Tongue (tissue), 2 donors: ENCODE measurements around the gene TEX11. TPM values are rescaled to one million over a fixed set of nuclear protein-coding genes. Genes with fewer than 3 reads are reported as not detected.
"Not testable (repeated sequence)": the region's sequence is repeated elsewhere in the genome, so short reads cannot be mapped to it uniquely, and the experiment has no call there.

ENCODE experiments used
- DNase-seq: peaks from one replicate; pipeline ENCODE4 v3.0.0-alpha.2; 2015
- total RNA-seq: library from RNA; depleted of rRNA; stranded (reverse); fragments of >200 nt; gene quantifications from one replicate; pipeline ENCODE4 v1.2.3, GENCODE V29; 2014

TEX11 gene
- total RNA-seq, 1 donor from 2014 or later, result not detected

DNA sequence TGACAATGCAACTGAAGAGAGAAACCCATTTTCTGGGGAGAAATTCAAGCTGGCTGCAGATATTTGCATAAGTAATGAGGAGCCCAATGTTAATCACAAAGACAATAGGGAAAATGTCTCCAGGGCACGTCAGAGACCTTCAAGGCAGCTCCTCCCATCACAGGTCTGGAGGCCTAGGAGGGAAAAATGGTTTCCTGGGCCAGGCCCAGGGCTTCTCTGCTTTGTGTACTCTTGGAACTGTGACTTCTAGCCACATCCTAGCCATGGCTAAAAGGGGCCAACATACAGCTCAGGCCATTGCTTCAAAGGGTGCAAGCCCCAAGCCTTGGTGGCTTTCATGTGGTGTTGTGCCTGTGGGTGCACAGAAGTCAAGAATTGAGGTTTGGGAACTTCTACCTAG lies 321.4 kb downstream of the TEX11 start:
- DNase-seq, result not testable (repeated sequence)

DNA sequence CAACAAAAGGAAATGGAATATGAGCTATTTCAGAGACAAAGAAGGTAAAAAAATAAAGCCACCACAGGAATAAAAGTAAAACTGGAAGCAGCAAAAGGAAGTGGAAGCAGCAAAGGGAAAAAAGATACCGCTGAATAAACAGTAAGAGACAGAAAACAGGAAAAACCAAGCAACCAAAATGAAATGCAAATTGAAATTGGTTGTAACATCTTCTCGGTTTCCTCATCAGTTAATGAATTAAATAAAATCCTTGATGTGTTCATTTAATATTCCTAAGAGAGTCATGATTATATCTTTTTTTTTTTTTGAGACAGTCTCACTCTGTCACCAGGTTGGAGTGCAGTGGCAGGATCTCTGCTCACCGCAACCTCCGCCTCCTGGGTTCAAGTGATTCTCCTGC lies 331.1 kb downstream of the TEX11 start:
- DNase-seq, result no peak

DNA sequence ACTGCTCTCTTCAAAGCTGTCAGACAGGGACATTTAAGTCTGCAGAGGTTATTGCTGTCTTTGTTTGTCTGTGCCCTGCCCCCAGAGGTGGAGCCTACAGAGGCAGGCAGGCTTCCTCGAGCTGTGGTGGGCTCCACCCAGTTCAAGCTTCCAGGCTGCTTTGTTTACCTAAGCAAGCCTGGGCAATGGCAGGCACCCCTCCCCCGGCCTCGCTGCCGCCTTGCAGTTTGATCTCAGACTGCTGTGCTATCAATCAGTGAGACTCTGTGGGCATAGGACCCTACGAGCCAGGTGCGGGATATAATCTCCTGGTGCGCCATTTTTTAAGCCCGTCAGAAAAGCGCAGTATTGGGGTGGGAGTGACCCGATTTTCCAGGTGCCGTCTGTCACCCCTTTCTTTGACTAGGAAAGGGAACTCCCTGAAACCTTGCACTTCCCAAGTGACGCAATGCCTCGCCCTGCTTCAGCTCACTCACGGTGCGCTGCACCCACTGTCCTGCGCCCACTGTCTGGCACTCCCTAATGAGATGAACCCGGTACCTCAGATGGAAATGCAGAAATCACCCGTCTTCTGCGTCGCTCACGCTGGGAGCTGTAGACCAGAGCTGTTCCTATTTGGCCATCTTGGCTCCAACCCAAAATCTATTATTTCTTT lies 338.5 kb downstream of the TEX11 start:
- not testable (repeated sequence) for DNase-seq

DNA sequence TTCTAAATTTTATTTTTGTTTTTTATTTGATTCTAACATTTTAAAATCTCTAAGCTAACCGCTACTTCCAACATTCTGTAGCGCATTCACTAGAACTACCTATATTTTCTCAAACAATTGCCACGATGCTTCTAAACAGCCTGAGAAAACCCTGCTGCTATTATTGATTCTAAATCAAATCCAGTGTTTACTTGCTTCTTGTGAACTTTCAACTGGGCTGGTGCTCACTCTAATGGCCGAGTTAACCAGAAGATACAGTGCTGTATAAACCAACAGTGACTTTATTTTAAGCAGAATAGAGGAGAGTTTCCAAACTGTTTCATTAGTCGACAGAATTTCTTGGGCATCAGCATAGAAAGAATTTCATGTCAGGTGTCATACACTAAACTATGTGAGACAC lies 353.6 kb downstream of the TEX11 start:
- DNase-seq, result no peak

DNA sequence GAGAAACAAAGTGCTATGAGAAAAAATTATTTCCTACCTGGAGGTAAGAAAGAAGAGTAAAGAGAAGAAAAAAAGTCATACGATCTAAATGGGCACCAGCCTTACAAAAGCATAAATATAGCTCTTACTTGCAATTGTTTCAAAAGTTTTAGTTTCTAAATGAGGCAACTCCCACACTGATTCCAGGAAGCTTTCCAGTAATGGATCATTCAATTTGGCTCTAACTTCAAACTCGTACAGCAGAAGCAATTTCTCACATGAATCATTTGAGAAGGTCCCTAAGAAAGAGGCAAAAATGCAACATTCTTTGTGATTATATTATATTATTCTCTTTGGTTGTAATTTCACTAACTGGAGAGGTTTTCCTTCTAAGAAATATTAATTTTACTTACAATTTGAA lies 354.0 kb downstream of the TEX11 start:
- DNase-seq, result peak; percentile 12

DNA sequence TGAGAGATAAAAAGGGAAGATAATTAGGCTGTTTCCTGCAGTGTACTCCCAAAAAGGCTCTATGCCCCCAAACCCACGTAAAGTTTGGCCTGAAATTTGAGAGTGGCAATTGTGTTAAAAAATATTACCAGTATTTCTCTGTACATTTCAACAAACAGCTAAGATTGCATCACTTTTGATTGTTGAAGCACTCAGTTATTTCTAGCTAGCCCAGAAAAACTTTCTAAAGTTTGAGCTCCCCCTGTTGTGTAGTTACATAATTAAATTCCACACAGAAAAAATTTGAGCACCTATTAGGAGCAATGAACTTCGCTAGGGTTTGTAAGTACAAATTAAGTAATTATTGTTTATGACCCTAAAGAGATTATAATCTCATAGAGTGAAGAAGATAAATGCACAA lies 354.4 kb downstream of the TEX11 start:
- peak; percentile 12 for DNase-seq

DNA sequence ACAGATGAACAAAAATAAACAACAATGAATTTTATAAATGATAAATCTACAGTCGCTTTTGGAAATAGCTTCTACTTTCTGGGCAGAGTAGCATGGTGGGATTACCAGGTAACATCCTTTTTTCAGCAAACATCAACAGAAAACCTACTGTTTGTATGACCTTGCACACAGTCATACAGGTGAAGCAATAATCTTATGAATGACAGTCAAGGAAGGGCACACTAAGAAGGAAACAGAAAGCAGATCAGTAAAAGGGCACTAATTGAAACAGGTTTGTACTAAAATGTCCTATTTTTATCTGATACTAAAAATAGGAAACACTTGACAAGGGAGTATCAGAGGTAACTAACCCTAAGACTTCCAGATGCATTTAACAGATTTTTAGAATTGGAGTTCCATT lies 355.0 kb downstream of the TEX11 start:
- DNase-seq, result no peak

DNA sequence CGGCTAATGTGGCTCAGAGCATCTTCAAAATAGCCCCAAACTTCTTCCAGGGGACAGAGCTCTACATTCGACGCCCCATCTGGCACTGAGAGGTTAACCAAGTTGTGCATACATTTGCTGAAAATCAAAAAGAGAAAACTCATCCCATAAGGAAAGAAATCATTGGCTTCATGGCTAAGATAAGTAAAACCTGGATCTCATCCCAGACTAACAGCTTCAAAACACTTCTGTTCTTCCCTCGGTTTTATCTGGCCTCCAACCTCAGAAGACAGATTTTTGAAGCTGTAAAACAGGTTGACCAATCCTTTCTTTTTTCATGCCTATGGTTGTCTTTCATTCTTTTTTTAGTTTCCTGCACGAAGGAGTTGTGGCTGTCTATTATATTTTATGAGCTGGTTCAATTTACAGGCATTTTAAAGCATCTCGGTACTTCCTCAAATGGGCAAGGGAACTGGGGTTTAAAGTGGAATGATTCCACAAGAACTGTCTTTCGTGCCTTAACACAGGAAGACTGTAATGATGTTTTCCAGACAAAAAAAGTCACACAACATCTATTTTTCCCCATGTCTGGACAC lies 356.3 kb downstream of the TEX11 start:
- DNase-seq, result no peak

DNA sequence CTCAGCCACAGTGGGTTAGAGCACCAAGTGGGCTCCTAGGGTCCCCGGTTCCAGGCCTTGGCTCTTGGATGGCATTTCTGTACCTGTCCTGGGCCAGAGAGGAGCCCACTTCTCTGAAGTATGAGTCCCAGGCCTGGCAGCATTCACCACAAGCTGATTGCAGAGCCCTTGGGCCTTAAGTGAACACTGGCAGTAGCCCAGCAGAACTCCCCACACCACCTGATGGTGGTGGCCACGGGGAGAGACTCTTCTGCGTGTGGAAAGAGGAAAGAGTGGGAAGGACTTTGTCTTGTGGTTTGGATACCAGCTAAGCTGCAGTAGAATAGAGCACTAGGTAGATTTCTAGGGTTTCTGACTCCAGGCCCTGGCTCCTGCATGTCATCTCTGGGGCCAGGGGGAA lies 359.1 kb downstream of the TEX11 start:
- no peak for DNase-seq

DNA sequence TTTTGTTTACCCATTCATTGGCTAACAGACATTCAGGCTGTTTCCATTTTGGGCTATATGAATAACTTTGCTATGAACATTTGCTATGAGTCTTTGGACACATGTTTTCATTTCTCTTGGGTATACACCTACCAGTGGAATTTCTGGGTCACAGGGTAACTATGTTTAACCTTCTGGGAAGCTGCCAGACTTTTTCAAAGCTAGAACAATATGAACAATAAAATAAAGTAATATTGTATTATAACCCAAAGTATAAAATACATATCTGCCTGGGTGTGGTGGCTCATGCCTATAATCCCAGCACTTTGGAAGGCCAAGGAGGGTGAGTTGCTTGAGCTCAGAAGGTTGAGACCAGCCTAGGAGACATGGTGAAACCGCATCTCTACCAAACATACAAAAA lies 373.3 kb downstream of the TEX11 start:
- DNase-seq, result no peak

DNA sequence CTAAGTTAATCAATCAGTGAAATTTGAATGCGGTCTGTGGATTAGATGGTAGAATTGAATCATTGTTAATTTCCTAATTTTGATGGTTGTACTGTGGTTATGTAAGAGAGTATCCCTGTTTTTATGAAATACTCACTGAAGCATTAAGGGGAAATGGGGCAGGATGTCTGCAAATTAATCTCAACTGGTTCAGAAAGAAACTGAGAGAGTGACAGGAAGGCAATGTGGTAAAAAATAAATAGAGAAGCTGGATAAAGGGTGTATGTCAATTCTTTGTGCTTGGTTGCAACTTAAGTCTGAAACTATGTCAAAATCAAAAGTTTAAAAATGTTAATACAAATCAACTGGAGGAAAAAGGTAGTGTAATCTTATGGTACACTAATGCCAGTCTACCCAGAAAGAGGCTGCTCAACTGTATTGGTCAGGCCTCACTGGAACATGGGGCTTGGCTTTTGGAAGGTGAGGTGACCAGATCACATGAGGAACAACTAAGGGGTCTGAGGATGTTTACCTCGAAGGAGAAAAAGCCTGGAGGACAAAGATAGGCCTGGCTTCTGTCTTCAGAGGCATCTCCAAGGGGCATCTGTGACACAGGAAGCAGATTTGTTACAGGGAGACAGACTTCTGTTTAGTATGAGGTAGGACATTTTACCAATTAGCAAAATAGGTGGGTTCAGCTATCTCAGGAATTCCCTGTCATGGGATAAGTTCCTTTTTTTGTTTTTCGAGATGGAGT lies 380.7 kb downstream of the TEX11 start:
- no peak for DNase-seq

DNA sequence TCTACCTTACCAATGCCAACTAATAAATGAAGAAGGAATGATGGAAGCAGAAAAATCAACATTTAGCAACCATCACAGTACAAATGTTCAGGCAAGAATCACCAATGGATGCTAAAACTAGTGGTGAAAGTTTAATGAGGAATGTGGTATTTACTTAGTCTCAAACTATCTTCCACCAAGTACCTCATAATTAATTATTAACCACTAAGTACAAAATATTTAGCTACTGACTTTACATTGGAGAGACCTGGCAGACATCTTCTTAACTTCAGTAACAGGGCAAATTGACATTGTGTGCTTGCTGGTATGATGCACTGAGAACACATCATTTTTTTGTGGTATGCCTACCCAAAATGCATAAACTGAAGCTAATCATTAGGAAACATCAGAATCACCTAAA lies 381.5 kb downstream of the TEX11 start:
- DNase-seq, result no peak

DNA sequence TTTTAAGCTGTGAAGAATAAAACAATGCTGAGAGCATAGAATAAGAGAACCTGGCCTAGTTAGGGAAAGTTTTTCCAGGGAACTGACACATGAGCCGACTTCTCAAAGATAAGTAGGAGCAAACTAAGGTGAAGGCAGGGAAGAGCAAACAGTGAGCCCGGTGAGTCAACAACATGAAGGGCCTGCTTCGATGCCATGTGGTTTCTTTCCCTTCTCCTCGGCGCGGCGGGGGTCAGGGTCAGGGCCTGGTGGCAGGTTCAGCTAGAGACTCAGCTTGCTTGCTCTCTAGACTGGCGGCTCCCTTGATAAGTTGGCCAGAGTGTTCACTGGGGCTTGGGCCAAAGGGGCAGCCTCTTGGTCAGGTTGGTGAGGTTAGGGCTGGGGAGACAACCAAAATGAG lies 382.8 kb downstream of the TEX11 start:
- DNase-seq, result no peak

DNA sequence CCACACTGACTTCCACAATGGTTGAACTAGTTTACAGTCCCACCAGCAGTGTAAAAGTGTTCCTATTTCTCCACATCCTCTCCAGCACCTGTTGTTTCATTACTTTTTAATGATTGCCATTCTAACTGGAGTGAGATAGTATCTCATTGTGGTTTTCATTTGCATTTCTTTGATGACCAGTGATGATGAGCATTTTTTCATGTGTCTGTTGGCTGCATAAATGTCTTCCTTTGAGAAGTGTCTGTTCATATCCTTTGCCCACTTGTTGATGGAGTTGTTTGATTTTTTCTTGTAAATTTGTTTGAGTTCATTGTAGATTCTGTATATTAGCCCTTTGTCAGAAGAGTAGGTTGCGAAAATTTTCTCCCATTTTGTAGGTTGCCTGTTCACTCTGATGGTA lies 392.8 kb downstream of the TEX11 start:
- not testable (repeated sequence) for DNase-seq

DNA sequence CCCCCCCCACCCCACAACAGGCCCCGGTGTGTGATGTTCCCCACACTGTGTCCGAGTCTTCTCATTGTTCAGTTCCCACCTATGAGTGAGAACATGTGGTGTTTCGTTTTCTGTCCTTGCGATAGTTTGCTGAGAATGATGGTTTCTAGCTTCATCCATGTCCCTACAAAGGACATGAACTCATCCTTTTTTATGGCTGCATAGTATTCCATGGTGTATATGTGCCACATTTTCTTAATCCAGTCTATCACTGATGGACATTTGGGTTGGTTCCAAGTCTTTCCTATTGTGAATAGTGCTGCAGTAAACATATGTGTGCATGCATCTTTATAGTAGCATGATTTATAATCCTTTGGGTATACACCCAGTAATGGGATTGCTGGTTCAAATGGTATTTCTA lies 393.2 kb downstream of the TEX11 start:
- not testable (repeated sequence) for DNase-seq

DNA sequence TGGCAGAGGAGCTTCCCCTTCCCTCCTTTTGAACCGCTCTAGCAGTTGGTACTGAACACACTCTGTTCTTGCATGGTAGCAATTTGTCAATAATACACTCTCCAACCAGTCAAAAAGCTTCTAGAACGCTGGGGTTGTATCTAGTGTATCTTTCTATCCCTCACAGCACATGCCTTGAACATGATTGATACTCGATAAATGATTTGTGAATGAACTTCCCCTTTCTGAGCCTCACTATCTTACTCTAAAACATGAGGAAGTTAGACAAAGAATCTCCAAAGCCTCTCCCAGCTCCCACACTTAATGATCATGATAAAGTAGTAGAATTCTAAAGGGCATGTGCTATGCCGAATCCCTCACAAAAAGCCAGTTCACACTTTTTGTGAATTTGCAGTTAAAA lies 399.4 kb downstream of the TEX11 start:
- DNase-seq, result no peak

DNA sequence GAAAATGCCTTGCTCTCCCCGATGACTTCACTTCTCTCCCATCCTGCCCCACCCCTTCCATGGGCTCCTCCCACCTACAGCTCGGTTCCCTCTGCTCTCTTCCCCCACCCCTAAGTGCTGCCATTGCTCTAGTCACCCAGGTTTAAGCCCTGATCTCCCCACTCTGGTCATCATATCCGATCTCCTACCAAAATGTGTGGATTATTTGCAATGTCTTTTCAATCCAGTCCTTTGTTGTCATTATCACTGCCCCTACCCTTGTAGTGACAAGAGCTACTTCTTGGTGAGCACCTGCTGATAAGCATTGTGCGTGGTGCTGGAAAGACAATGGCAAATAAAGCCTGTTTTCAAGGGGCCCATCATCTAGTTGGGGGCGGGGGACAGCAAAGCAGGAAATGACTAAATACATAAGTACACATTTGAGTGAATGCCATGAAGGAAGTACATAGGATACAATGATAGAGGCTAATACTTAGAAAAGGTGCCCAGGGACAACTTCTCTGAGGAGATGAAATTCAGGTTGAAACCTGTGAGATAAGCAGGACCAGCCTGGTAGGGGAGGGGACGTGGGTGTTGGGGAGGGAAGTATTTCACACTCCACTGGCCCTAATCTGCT lies 400.1 kb downstream of the TEX11 start:
- no peak for DNase-seq

DNA sequence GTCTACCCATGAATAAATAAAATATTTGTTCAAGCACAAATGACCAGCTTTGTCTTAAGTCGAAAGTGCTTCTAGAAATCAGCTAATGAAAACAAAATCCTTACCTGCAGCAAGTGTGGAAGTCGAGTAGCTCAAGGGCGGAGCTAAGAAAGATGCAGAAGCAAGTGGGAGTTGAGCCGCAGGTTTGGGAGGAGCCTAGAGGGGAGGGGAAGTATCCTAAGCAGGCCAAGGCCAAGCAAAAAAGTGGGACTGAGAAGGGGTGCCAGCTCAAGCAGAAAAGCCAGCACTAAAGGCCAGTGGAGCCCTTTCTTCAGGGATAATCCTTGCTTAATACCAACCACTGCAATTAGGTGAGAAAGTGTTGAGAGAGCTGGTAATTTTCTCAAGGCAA lies 403.1 kb downstream of the TEX11 start:
- DNase-seq, result no peak

DNA sequence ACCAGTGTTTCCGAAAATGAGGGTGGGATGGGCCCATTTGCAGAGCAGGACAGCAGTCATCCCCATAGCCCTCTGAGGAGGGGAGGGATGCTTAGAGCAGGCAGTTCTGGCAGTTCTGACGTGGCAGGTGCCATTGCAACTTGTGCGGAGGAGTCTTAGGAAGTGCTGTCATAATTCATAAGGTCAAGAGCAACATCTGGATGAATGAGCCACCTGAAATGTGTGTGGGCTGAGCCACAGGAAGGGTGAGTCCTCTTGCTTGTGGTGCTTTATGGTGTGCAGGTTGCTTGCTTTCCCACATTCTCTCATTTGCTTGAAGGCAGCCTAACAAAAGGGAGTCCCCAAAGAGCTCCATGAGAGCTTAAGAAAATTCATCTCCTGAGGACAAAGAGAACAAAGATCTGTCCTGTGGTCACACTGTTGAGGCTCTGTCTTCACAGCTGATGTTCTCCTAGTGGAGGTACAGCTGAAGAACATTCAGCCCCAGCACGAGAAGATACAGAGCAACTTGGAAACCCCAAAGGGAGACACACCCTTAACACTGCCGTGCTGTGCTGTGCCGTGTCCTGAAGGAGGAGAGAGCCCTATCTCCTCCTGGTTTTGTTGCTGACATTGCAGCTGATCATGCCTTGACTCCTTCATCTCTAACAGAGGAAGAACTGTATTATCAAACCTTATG lies 403.6 kb downstream of the TEX11 start:
- no peak for DNase-seq

DNA sequence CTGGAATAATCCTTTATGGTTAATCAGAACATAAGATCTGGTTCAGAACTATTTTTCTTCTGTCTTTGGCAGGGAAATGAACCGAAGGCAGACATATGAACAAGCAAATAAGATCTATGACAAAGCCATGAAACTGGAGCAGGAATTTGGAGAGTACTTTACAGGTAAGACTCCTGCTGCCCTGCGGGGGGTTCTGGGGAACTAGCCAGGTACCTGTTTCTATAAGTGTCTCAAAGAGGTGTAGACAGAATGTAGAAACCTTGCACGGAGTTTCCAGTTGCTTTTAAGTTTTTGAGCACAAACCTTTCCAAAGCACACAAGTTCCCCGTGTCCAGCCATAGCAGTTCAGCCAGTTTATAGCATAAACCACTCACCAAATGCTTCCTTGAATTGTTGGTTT lies 407.7 kb downstream of the TEX11 start:
- DNase-seq, result no peak

DNA sequence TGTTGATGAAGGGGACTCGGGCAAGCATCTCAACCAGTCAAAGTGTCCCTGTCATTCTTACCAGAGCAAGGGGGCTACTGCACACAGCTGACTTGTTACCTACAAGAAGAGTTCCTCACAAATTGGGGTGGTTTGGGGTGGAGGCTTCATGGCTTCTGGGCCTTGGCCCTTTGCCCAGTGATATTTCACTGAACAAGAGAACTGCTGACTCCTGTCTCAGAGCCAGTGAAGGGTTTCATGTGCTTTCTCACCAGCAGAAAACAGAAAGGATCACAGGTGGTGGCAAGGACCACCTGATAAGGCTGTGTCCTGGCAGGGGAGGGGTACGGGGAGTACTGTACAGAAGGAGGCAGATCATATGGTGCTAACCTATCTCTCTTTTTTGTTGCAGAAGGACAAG lies 410.4 kb downstream of the TEX11 start:
- DNase-seq, result no peak

DNA sequence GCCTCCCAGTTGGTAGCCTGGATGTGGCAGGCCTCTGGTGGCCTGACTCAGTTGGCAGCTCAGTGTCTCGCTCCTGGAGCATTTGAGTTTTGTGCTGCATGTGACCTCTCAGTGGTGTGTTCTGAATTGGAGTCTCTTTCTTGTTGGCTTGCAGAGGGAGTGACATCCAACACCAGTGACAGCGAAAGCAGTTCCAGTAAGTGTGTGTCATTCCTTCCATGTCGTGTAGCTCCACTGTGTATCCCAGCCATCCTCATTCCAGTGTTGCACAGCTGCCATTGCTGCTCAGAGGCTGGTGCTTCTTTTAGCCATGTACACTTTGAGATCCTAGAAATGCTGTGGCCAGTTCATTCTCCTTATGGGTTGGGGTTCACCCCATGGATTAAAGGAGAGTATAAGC lies 411.5 kb downstream of the TEX11 start:
- peak; percentile 37 for DNase-seq

DNA sequence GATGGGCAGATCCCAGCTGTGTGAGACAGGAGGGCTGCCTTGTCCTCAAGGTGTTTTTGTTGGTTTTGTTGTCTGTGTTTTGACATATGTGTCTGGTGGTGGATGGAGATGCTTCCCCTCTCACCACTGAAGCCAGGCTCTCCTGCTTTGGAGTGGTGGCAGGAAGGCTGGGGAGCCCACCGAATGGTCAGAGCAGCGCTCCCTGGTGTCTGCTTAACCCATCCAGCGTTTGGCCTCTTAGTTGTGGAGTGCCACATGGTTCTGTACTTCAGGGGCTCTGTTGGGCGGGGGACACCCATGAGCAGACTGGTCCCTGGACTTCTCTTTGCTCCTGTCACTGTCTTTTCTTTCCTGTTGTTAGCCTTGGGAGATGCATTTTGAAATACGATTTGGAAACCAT lies 412.0 kb downstream of the TEX11 start:
- DNase-seq, result no peak
